Liver (tissue), 9 donors: ENCODE measurements around the gene STOX2. TPM values are rescaled to one million over a fixed set of nuclear protein-coding genes. Genes with fewer than 3 reads are reported as not detected.

Experiments
- DNase-seq: peaks from one replicate; pipeline ENCODE4 v3.0.0-alpha.2; 2017; ENCODE audit warnings: low spot score
- H3K27ac ChIP-seq, 2 donors: one replicate each; pipeline ENCODE4 v1.7.0; 2013; ENCODE audit warnings: inconsistent platforms in 2 of 2, low read length in 2 of 2, control low read depth in 1 of 2, low read depth in 1 of 2, mild to moderate bottlenecking in 1 of 2
- H3K27me3 ChIP-seq, 4 donors: one replicate each; pipeline versions ENCODE4 v1.6.1 to v1.7.0; 2013; ENCODE audit warnings: low read length in 3 of 4, inconsistent platforms in 1 of 4, mild to moderate bottlenecking in 1 of 4, moderate library complexity in 1 of 4; ENCODE audit not compliant: control insufficient read depth in 4 of 4, insufficient read depth in 4 of 4
- H3K36me3 ChIP-seq, 4 donors: one replicate each; pipeline versions ENCODE4 v1.6.1 to v1.7.0; 2013; ENCODE audit warnings: low read length in 3 of 4, mild to moderate bottlenecking in 3 of 4, low read depth in 1 of 4, moderate library complexity in 1 of 4; ENCODE audit not compliant: control insufficient read depth in 4 of 4, insufficient read depth in 3 of 4
- H3K4me1 ChIP-seq, 4 donors: one replicate each; pipeline versions ENCODE4 v1.6.1 to v1.7.0; 2013; ENCODE audit warnings: low read length in 3 of 4, mild to moderate bottlenecking in 3 of 4, moderate library complexity in 1 of 4; ENCODE audit not compliant: control insufficient read depth in 4 of 4, insufficient read depth in 4 of 4
- H3K4me3 ChIP-seq, 3 donors: one replicate each; pipeline versions ENCODE4 v1.6.1 to v1.7.0; 2013; ENCODE audit warnings: low read length in 3 of 3, control low read depth in 1 of 3, low read depth in 1 of 3, mild to moderate bottlenecking in 1 of 3
- H3K9ac ChIP-seq, 2 donors: one replicate each; pipeline ENCODE4 v1.7.0; 2013; ENCODE audit warnings: low read length in 2 of 2, mild to moderate bottlenecking in 2 of 2, moderate library complexity in 2 of 2, control low read depth in 1 of 2, low read depth in 1 of 2
- H3K9me3 ChIP-seq, 4 donors: one replicate each; pipeline versions ENCODE4 v1.6.1 to v1.7.0; 2013; ENCODE audit warnings: low read length in 3 of 4; ENCODE audit not compliant: control insufficient read depth in 4 of 4
- FOXA1 ChIP-seq: IDR thresholded peaks from 2 replicates; pipeline ENCODE4 v1.6.1; 2016; ENCODE audit warnings: antibody characterized with exemption
- NR2F2 ChIP-seq: IDR thresholded peaks from 2 replicates; pipeline ENCODE4 v1.6.1; 2016; ENCODE audit warnings: antibody characterized with exemption
- RAD21 ChIP-seq, 2 donors: IDR thresholded peaks; 2 replicates each; pipeline ENCODE4 v1.6.1; 2016; ENCODE audit warnings: antibody characterized with exemption in 2 of 2, mild to moderate bottlenecking in 2 of 2
- REST ChIP-seq: IDR thresholded peaks from 2 replicates; pipeline ENCODE4 v1.6.1; 2016; ENCODE audit warnings: antibody characterized with exemption, mild to moderate bottlenecking
- RXRA ChIP-seq, 2 donors: IDR thresholded peaks; 2 replicates each; pipeline ENCODE4 v1.6.1; 2017 to 2018; ENCODE audit warnings: antibody characterized with exemption in 2 of 2, mild to moderate bottlenecking in 1 of 2
- SP1 ChIP-seq: IDR thresholded peaks from 2 replicates; pipeline ENCODE4 v1.6.1; 2018; ENCODE audit warnings: antibody characterized with exemption, mild to moderate bottlenecking
- YY1 ChIP-seq: IDR thresholded peaks from 2 replicates; pipeline ENCODE4 v1.6.1; 2016; ENCODE audit warnings: antibody characterized with exemption, mild to moderate bottlenecking
- ZBTB33 ChIP-seq: IDR thresholded peaks from 2 replicates; pipeline ENCODE4 v1.6.1; 2016; ENCODE audit warnings: antibody characterized with exemption
- WGBS: extraction: QIAGEN DNeasy Blood & Tissue Kit; methylation state at CpG from one replicate; pipeline ENCODE4 v1.1.7; 2013; 5-methylcytosine and 5-hydroxymethylcytosine counted together
- polyA plus RNA-seq, 2 donors: library from polyadenylated mRNA; stranded (reverse) in 1 of 2; unstranded in 1 of 2; fragments of 200-250 nt in 1 of 2; fragments of >200 nt in 1 of 2; fragmentation: Nextera tagmentation in 1 of 2; extraction: Ambion mirVana in 1 of 2; gene quantifications; one replicate each; pipeline versions ENCODE4 v1.2.1 to v1.2.3, GENCODE V29; 2013 to 2015
- total RNA-seq, 2 donors: library from RNA; depleted of rRNA; stranded (reverse); fragments of >200 nt; gene quantifications; one replicate each; pipeline ENCODE4 v1.2.3, GENCODE V29; 2014
- TF ChIP-seq, protein P1 (sequence below): IDR thresholded peaks from 2 replicates; pipeline ENCODE4 v1.6.1; 2016; ENCODE audit warnings: antibody characterized with exemption
- TF ChIP-seq, protein P2 (sequence below): fragments of 150-350 bp; IDR thresholded peaks from 2 replicates; pipeline ENCODE4 v1.5.1; 2017; ENCODE audit warnings: improper control_type of control experiment, low read depth, low read length; ENCODE audit not compliant: missing input control
- donor health status: healthy.
- donor health status: healthy.
- donor health status: healthy.
- donor health status: healthy.
- donor health status: healthy.

The STOX2 gene
- total and polyA plus RNA-seq, 4 donors, result 1.4 to 12.6 (median 1.6) TPM

DNA sequence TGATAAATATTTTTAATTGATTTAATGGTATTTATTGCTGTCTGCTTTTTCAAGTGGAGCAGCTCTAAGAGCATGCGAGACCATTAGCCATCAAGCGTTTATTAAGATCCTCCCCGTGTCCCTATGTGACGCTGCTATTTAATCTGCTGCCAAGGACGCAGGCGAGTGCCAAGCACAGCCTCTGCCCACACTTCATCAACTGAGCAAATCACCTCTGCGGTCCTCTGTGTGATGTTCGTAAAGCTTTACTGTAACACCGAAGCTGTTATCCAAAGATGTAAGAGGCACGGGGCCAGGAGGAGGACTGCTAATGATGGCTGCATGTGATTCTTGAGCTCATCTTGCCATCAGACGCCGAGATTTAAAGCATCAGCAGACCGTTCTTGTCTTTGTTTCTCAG is 79.5 kb downstream of the STOX2 start:
- Histone ChIP-seq H3K4me1 (no peaks in the 10 kb centered on the region), H3K4me3 (no peak overlapping the region), H3K9ac (no peak overlapping the region), H3K27me3 (no peaks in the 10 kb centered on the region), H3K9me3 (no peaks in the 10 kb centered on the region), H3K27ac (no peak overlapping the region), H3K36me3 (no peaks in the 10 kb centered on the region)
- 95% methylated on average over 13 of the region's 13 CpGs for WGBS
- TF ChIP-seq RAD21 (IDR thresholded peaks at IDR 0.05), result no peak
- no peak for TF ChIP-seq REST
- no peak for TF ChIP-seq FOXA1
- TF ChIP-seq, protein P1, sequence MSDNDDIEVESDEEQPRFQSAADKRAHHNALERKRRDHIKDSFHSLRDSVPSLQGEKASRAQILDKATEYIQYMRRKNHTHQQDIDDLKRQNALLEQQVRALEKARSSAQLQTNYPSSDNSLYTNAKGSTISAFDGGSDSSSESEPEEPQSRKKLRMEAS, result no peak
- no peak for TF ChIP-seq NR2F2
- DNase-seq, result no peak

DNA sequence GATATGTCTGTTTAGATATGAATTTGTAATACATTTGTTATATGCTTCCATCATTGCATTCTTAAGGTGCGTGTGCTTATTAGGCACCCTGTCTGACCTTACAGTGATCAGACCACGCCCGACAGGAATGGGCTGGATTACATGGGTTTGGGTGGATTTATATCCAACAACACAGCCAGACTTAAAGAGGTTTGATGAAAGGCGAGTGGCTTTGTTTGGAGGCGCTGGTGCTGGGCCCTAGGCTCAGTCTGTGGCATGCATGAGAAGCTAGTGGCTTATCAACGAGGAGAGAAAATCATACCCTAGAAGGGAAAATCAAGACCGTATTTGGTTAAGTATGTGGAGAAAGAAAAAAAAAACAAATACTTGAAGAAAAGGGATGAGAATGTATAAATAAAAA is 80.7 kb downstream of the STOX2 start:
- H3K36me3 ChIP-seq, result no peaks in the 10 kb centered on the region
- H3K4me1 ChIP-seq, result no peaks in the 10 kb centered on the region
- H3K9me3 ChIP-seq, result no peaks in the 10 kb centered on the region
- no peak overlapping the region for H3K27ac ChIP-seq
- no peak overlapping the region for H3K4me3 ChIP-seq
- TF ChIP-seq SP1, result no peak
- no peak for TF ChIP-seq RXRA (IDR thresholded peaks at IDR 0.05)
- TF ChIP-seq, protein P2, sequence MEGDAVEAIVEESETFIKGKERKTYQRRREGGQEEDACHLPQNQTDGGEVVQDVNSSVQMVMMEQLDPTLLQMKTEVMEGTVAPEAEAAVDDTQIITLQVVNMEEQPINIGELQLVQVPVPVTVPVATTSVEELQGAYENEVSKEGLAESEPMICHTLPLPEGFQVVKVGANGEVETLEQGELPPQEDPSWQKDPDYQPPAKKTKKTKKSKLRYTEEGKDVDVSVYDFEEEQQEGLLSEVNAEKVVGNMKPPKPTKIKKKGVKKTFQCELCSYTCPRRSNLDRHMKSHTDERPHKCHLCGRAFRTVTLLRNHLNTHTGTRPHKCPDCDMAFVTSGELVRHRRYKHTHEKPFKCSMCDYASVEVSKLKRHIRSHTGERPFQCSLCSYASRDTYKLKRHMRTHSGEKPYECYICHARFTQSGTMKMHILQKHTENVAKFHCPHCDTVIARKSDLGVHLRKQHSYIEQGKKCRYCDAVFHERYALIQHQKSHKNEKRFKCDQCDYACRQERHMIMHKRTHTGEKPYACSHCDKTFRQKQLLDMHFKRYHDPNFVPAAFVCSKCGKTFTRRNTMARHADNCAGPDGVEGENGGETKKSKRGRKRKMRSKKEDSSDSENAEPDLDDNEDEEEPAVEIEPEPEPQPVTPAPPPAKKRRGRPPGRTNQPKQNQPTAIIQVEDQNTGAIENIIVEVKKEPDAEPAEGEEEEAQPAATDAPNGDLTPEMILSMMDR, result no peak
- TF ChIP-seq YY1, result no peak
- TF ChIP-seq, protein P1, result no peak
- TF ChIP-seq NR2F2, result no peak
- TF ChIP-seq ZBTB33, result no peak
- H3K9ac ChIP-seq, result no peak overlapping the region
- H3K27me3 ChIP-seq, result no peaks in the 10 kb centered on the region
- no peak for DNase-seq
- WGBS, result 94% methylated on average over 7 of the region's 7 CpGs
